Mucosa of descending colon (tissue), 3 donors: Measurements from ENCODE around the gene SYP. TPM values are rescaled to one million over a fixed set of nuclear protein-coding genes. Genes with fewer than 3 reads are reported as not detected.

ENCODE experiments used
- ATAC-seq: fragments of 200-7000 bp; cut with Tn5 transposase; one replicate; pipeline ENCODE4 v1.9.1; 2020; ENCODE audit warnings: mild to moderate bottlenecking, moderate library complexity
- DNase-seq, 3 donors: peaks; one replicate each; pipeline ENCODE4 v3.0.0-alpha.2; 2020
- H3K36me3 ChIP-seq: fragments of 200-600 bp; one replicate; pipeline ENCODE4 v1.8.0; 2021; ENCODE audit warnings: low read depth, mild to moderate bottlenecking
- H3K4me1 ChIP-seq: fragments of 200-600 bp; one replicate; pipeline ENCODE4 v1.8.0; 2021; ENCODE audit warnings: low read depth, mild to moderate bottlenecking
- H3K4me3 ChIP-seq: fragments of 200-600 bp; one replicate; pipeline ENCODE4 v1.8.0; 2021; ENCODE audit warnings: mild to moderate bottlenecking
- H3K9me3 ChIP-seq: fragments of 200-600 bp; one replicate; pipeline ENCODE4 v1.8.0; 2021; ENCODE audit warnings: mild to moderate bottlenecking
- CTCF ChIP-seq: fragments of 200-600 bp; IDR thresholded peaks from one replicate; pipeline ENCODE4 v1.8.0; 2022; ENCODE audit warnings: antibody characterized with exemption, mild to moderate bottlenecking
- intact Hi-C, 2 donors: fragments of 100-400 bp; cut with DNase I in 1 of 2; cut with micrococcal nuclease in 1 of 2; formaldehyde crosslinking; loops; one replicate each; pipeline versions ENCODE4 v1.11.0 to v1.11.1; 2022; cut with DNase I, micrococcal nuclease
- total RNA-seq, 3 donors: library from RNA; stranded (reverse); fragmentation: NEBNext Ultra II Directional in 2 of 3; extraction: Animal tissue kit (Norgen Biotek cat#: 25700) in 2 of 3; gene quantifications; one replicate each; pipeline versions ENCODE4 v1.2.1 to v1.2.4, GENCODE V29; 2021 to 2023
- donor health status: DM: no; HTN: no; CAD: no; lungs with moderate emphysema.
- donor health status: DM: no; HTN: no; CAD: no.
- donor health status: DM: no; HTN: yes; CAD: no.

The SYP gene
- total RNA-seq, 3 donors from 2014 or later: 4.9 to 14.5 (median 12.2) TPM

- no peak for ATAC-seq
- intact Hi-C loops: no loop called here
These were observed 9.7 kb upstream of the SYP start for GRCh38 chrX:49209434-49210251.

GRCh38 chrX:49208399-49208798 lies 8.4 kb upstream of the SYP start:
- Histone ChIP-seq H3K36me3 (no peaks in the 10 kb centered on the region), H3K4me1 (no peaks in the 10 kb centered on the region), H3K4me3 (no peak overlapping the region), H3K9me3 (no peaks in the 10 kb centered on the region)
- intact Hi-C loops: no loop called here
- DNase-seq: no peak
- no peak for ATAC-seq
- TF ChIP-seq CTCF: no peak

More at GRCh38 chrX:49209434-49210251, 9.7 kb upstream of the SYP start:
- TF ChIP-seq CTCF: no peak
- Histone ChIP-seq H3K4me3 (no peak overlapping the region), H3K36me3 (no peaks in the 10 kb centered on the region), H3K9me3 (no peaks in the 10 kb centered on the region), H3K4me1 (no peaks in the 10 kb centered on the region)
- DNase-seq: no peak

- no peak for ATAC-seq
- TF ChIP-seq CTCF: no peak
These were observed 6.5 kb upstream of the SYP start for GRCh38 chrX:49206543-49206942.

GRCh38 chrX:49205443-49205842 lies 5.5 kb upstream of the SYP start:
- no peak overlapping the region for H3K4me3 ChIP-seq
- H3K36me3 ChIP-seq: no peaks in the 10 kb centered on the region
- intact Hi-C loops: no loop called here
- H3K4me1 ChIP-seq: no peaks in the 10 kb centered on the region
- H3K9me3 ChIP-seq: no peaks in the 10 kb centered on the region
- DNase-seq (no peak), ATAC-seq (no peak)
- TF ChIP-seq CTCF: no peak

More at GRCh38 chrX:49206543-49206942, 6.5 kb upstream of the SYP start:
- DNase-seq: no peak
- intact Hi-C loops: no loop called here
- Histone ChIP-seq H3K4me1 (no peaks in the 10 kb centered on the region), H3K9me3 (no peaks in the 10 kb centered on the region), H3K4me3 (no peak overlapping the region), H3K36me3 (no peaks in the 10 kb centered on the region)

- no peaks in the 10 kb centered on the region for H3K4me1 ChIP-seq
- no peak for TF ChIP-seq CTCF
- H3K9me3 ChIP-seq: no peaks in the 10 kb centered on the region
- intact Hi-C loops: no loop called here
- H3K4me3 ChIP-seq: no peak overlapping the region
- no peak for ATAC-seq
- no peak for DNase-seq
- no peaks in the 10 kb centered on the region for H3K36me3 ChIP-seq
These were observed 4.7 kb upstream of the SYP start for GRCh38 chrX:49204709-49205108.
